ENCODE data around the gene STAT4. TPM values are rescaled to one million over a fixed set of nuclear protein-coding genes. Genes with fewer than 3 reads are reported as not detected.

The STAT4 gene
- polyA plus RNA-seq, 1 of the 3 experiments (the other 2 are of a cell fraction) = 0.12 TPM

GRCh38 chr2:190999058-190999457 lies 151.7 kb downstream of the STAT4 start:
- DNase-seq = no peak
- ChIA-PET CTCF (no interaction called here), POLR2A (no interaction called here)
- no peaks in the 10 kb centered on the region for H3K27me3 ChIP-seq (ENCODE audit: insufficient read depth)
- no peak overlapping the region for H3K4me3 ChIP-seq (ENCODE audit: low read depth in 2 of 2, low read length in 1 of 2)
- no peaks in the 10 kb centered on the region for H3K9me3 ChIP-seq
- no peak overlapping the region for H3K4me2 ChIP-seq
- TF ChIP-seq FOXJ3 (CRISPR knock-in tag; IDR thresholded peaks at IDR 0.05) = no peak
- no peaks in the 10 kb centered on the region for H3F3A ChIP-seq (replicated peaks; ENCODE audit: insufficient read depth)
- peaks cover 83 to 86% of the 10 kb centered on the region in 2 experiments for H3K36me3 ChIP-seq (replicated peaks in 1 of 2; ENCODE audit: control insufficient read depth in 1 of 2, insufficient read depth in 2 of 2, low read length in 1 of 2)
- 95% methylated on average over 7 of the region's 7 CpGs for WGBS (ENCODE audit: low lambda C conversion rate)
- H3K27ac ChIP-seq (ENCODE audit: low read depth in 2 of 2, low read length in 1 of 2) = no peak overlapping the region
- no peak overlapping the region for H2AFZ ChIP-seq (ENCODE audit: low read depth)
- H3K79me2 ChIP-seq (ENCODE audit: insufficient read depth) = no peaks in the 10 kb centered on the region
- H3K9ac ChIP-seq = no peak overlapping the region
- H4K20me1 ChIP-seq (ENCODE audit: insufficient read depth) = no peaks in the 10 kb centered on the region
- no peaks in the 10 kb centered on the region for H3K4me1 ChIP-seq (ENCODE audit: control insufficient read depth in 1 of 2, insufficient read depth in 2 of 2, low read depth in 1 of 2, low read length in 1 of 2)
- no peaks in the 10 kb centered on the region for H3K9me2 ChIP-seq

- no peak for DNase-seq
- H3K4me1 ChIP-seq (ENCODE audit: control insufficient read depth in 1 of 2, insufficient read depth in 2 of 2, low read depth in 1 of 2, low read length in 1 of 2) = no peaks in the 10 kb centered on the region
- H3K9ac ChIP-seq = no peak overlapping the region
- WGBS (ENCODE audit: low lambda C conversion rate) = 92% methylated on average over 8 of the region's 8 CpGs
- no peaks in the 10 kb centered on the region for H3F3A ChIP-seq (replicated peaks; ENCODE audit: insufficient read depth)
- H3K4me3 ChIP-seq (ENCODE audit: low read depth in 2 of 2, low read length in 1 of 2) = no peak overlapping the region
- ChIA-PET POLR2A (no interaction called here), CTCF (interaction anchor here (1.4 to 2.0 kb wide), 2 partner anchors 10 kb away, joined by 5 to 10 read pairs; no protein-coding TSS in a partner anchor)
- peaks cover 83 to 90% of the 10 kb centered on the region in 2 experiments for H3K36me3 ChIP-seq (replicated peaks in 1 of 2; ENCODE audit: control insufficient read depth in 1 of 2, insufficient read depth in 2 of 2, low read length in 1 of 2)
- H3K9me3 ChIP-seq = no peaks in the 10 kb centered on the region
- H2AFZ ChIP-seq (ENCODE audit: low read depth) = no peak overlapping the region
- no peak overlapping the region for H3K4me2 ChIP-seq
- no peak for TF ChIP-seq SMC3 (IDR thresholded peaks at IDR 0.05; ENCODE audit: low read depth, low read length)
- TF ChIP-seq RAD21 (IDR thresholded peaks at IDR 0.05; ENCODE audit: low read length) = no peak
- TF ChIP-seq JUND (IDR thresholded peaks at IDR 0.05) = no peak
- TF ChIP-seq TCF12 (IDR thresholded peaks at IDR 0.05) = no peak
- no peak for TF ChIP-seq RXRA (IDR thresholded peaks at IDR 0.05; ENCODE audit: borderline replicate concordance, low read depth)
- TF ChIP-seq USF1 (IDR thresholded peaks at IDR 0.05; ENCODE audit: borderline replicate concordance, low read depth) = no peak
- no peak for TF ChIP-seq CTCF (IDR thresholded peaks at IDR 0.05)
- TF ChIP-seq EP300 (IDR thresholded peaks at IDR 0.05; ENCODE audit: borderline replicate concordance in 1 of 2, low read depth in 1 of 2, low read length in 1 of 2) = no peak
- no peak for TF ChIP-seq NRF1 (IDR thresholded peaks at IDR 0.05; ENCODE audit: low read depth, low read length)
- H4K20me1 ChIP-seq (ENCODE audit: insufficient read depth) = no peaks in the 10 kb centered on the region
- no peaks in the 10 kb centered on the region for H3K79me2 ChIP-seq (ENCODE audit: insufficient read depth)
- no peak overlapping the region for H3K27ac ChIP-seq (ENCODE audit: low read depth in 2 of 2, low read length in 1 of 2)
- H3K9me2 ChIP-seq = no peaks in the 10 kb centered on the region
- no peaks in the 10 kb centered on the region for H3K27me3 ChIP-seq (ENCODE audit: insufficient read depth)
Measured at GRCh38 chr2:190997526-190998113, 153.2 kb downstream of the STAT4 start.
